ENCODE data around the gene ITIH3.

The ITIH3 gene

GRCh38 chr3:52827866-52828376 lies 33.3 kb downstream of the ITIH3 start:
- DNase-seq, result no peak

- DNase-seq, result no peak
Measured at GRCh38 chr3:52829482-52829881, 34.9 kb downstream of the ITIH3 start.

- DNase-seq, result no peak
Measured at GRCh38 chr3:52829906-52830463, 35.4 kb downstream of the ITIH3 start.

- no peak for DNase-seq
Measured at GRCh38 chr3:52830535-52831258, 36.1 kb downstream of the ITIH3 start, which contains the start of gene ITIH4. ITIH4 (minus strand) TSS chr3:52830672; CDS start chr3:52830642, 30 bp downstream.

GRCh38 chr3:52831500-52832301 lies 37.1 kb downstream of the ITIH3 start:
- no peak for DNase-seq

- no peak for DNase-seq
Measured at GRCh38 chr3:52833202-52833601, 38.6 kb downstream of the ITIH3 start.

GRCh38 chr3:52834871-52835501 lies 40.4 kb downstream of the ITIH3 start, which contains the start of gene MUSTN1:
MUSTN1 (minus strand) TSS chr3:52835019; CDS start chr3:52834948, 71 bp downstream.
- DNase-seq, result no peak

GRCh38 chr3:52835766-52836470 lies 41.3 kb downstream of the ITIH3 start:
- DNase-seq, result no peak

GRCh38 chr3:52836471-52836845 lies 41.9 kb downstream of the ITIH3 start:
- DNase-seq, result no peak

GRCh38 chr3:52836986-52837385 lies 42.4 kb downstream of the ITIH3 start:
- DNase-seq, result no peak

- peak in 1 of 2 donors; percentile 21 for DNase-seq
Measured at GRCh38 chr3:52838561-52839267, 44.1 kb downstream of the ITIH3 start.

- DNase-seq, result no peak
Measured at GRCh38 chr3:52839268-52839575, 44.6 kb downstream of the ITIH3 start.

- no peak for DNase-seq
Measured at GRCh38 chr3:52839892-52840545, 45.4 kb downstream of the ITIH3 start.

- no peak for DNase-seq
Measured at GRCh38 chr3:52841211-52841980, 46.8 kb downstream of the ITIH3 start.

GRCh38 chr3:52841981-52842340 lies 47.4 kb downstream of the ITIH3 start:
- DNase-seq, result no peak

GRCh38 chr3:52842424-52842823 lies 47.8 kb downstream of the ITIH3 start:
- no peak for DNase-seq

GRCh38 chr3:52843108-52843865 lies 48.7 kb downstream of the ITIH3 start:
- DNase-seq, result no peak

GRCh38 chr3:52843881-52844280 lies 49.3 kb downstream of the ITIH3 start:
- DNase-seq, result no peak

- DNase-seq, result no peak
Measured at GRCh38 chr3:52844290-52844975, 49.8 kb downstream of the ITIH3 start.
